A673 (cell line): ENCODE results near the gene ULBP1.

Source experiments
- EZH2 ChIP-seq: fragments of 200-600 bp; sonication (generic); IDR thresholded peaks from 2 replicates; pipeline ENCODE4 v1.6.1; 2017; ENCODE audit warnings: borderline replicate concordance, low read depth, mild to moderate bottlenecking, mixed read lengths, antibody characterized with exemption, low read length; ENCODE audit not compliant: poor library complexity, severe bottlenecking
- TF ChIP-seq, protein P1 (sequence below): fragments of 300-800, 200-600 bp; sonication (generic); conservative IDR thresholded peaks from 2 replicates; pipeline ENCODE4 v1.5.1; 2017; ENCODE audit warnings: low read depth, mild to moderate bottlenecking, antibody characterized with exemption, low read length, moderate library complexity, mixed read lengths

DNA sequence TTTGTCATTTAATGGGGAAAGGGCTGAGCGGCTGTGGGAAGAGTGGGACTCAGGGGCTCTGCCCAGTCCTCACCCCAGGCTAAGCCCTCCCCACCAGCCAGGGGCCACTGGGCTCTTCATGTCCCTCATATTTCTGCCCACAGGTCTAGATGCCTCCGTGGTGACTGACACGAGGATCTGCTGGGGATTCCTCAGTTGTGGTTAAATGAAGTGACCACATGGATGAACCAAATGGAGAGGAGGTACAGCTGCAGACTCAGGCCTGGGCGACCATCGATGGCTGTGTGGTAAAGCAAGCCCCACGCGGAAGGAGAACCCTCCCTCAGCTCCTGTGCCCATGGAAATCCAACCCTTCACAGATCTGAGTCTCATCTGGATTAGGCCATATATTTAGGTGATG, 32.2 kb downstream of the ULBP1 start:
- TF ChIP-seq, protein P1, sequence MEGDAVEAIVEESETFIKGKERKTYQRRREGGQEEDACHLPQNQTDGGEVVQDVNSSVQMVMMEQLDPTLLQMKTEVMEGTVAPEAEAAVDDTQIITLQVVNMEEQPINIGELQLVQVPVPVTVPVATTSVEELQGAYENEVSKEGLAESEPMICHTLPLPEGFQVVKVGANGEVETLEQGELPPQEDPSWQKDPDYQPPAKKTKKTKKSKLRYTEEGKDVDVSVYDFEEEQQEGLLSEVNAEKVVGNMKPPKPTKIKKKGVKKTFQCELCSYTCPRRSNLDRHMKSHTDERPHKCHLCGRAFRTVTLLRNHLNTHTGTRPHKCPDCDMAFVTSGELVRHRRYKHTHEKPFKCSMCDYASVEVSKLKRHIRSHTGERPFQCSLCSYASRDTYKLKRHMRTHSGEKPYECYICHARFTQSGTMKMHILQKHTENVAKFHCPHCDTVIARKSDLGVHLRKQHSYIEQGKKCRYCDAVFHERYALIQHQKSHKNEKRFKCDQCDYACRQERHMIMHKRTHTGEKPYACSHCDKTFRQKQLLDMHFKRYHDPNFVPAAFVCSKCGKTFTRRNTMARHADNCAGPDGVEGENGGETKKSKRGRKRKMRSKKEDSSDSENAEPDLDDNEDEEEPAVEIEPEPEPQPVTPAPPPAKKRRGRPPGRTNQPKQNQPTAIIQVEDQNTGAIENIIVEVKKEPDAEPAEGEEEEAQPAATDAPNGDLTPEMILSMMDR = no peak
- TF ChIP-seq EZH2 = no peak
